Gastroesophageal sphincter (tissue), 4 donors: ENCODE data around the gene TENT5C. TPM values are rescaled to one million over a fixed set of nuclear protein-coding genes. Genes with fewer than 3 reads are reported as not detected.

ENCODE experiments used
- ATAC-seq: fragments of 150-250 bp; one replicate; pipeline ENCODE4 v1.9.1; 2016; ENCODE audit warnings: mild to moderate bottlenecking, moderate library complexity
- H3K27ac ChIP-seq, 4 donors: fragments of 200-600 bp; sonication (generic) in 3 of 4; 1 replicate in 3 of 4; 2 replicates in 1 of 4; pipeline ENCODE4 v1.5.1; 2016 to 2019
- H3K27me3 ChIP-seq: fragments of 200-600 bp; sonication (generic); one replicate; pipeline ENCODE4 v1.5.1; 2019
- H3K36me3 ChIP-seq, 2 donors: fragments of 200-600 bp; sonication (generic); one replicate each; pipeline ENCODE4 v1.5.1; 2019; ENCODE audit warnings: control low read depth in 1 of 2
- H3K4me1 ChIP-seq, 3 donors: fragments of 200-600 bp; sonication (generic); 1 replicate in 2 of 3; 2 replicates in 1 of 3; pipeline ENCODE4 v1.5.1; 2016 to 2019; ENCODE audit warnings: control low read depth in 2 of 3
- H3K4me3 ChIP-seq, 2 donors: fragments of 200-600 bp; sonication (generic); one replicate each; pipeline ENCODE4 v1.5.1; 2019; ENCODE audit warnings: mild to moderate bottlenecking in 1 of 2, moderate library complexity in 1 of 2
- H3K9me3 ChIP-seq, 3 donors: fragments of 200-600 bp; sonication (generic); one replicate each; pipeline ENCODE4 v1.5.1; 2017 to 2019; ENCODE audit warnings: control low read depth in 2 of 3
- CTCF ChIP-seq, 4 experiments: fragments of 200-600 bp in 2 of 4; fragments of 450-650 bp in 2 of 4; sonication (generic) in 1 of 4; IDR thresholded peaks; one replicate each; pipeline ENCODE4 v1.5.1; 2017 to 2019; ENCODE audit warnings: antibody characterized with exemption in 4 of 4, mild to moderate bottlenecking in 2 of 4, moderate library complexity in 2 of 4
- EP300 ChIP-seq: sonication (generic); formaldehyde crosslinking; IDR thresholded peaks from one replicate; pipeline ENCODE4 v1.6.1; 2017; ENCODE audit warnings: antibody characterized with exemption, mild to moderate bottlenecking
- POLR2A ChIP-seq, 2 donors: fragments of 450-650 bp; IDR thresholded peaks; one replicate each; pipeline ENCODE4 v1.6.1; 2017; ENCODE audit warnings: antibody characterized with exemption in 2 of 2, mild to moderate bottlenecking in 2 of 2, moderate library complexity in 1 of 2
- POLR2AphosphoS5 ChIP-seq: sonication (generic); formaldehyde crosslinking; IDR thresholded peaks from one replicate; pipeline ENCODE4 v1.6.1; 2017; ENCODE audit warnings: antibody characterized with exemption
- WGBS, 2 donors: methylation state at CpG; one replicate each; pipeline ENCODE4 v1.1.5; 2018; ENCODE audit warnings: low coverage in 1 of 2; 5-methylcytosine and 5-hydroxymethylcytosine counted together
- total RNA-seq, 4 donors: library from RNA; depleted of rRNA; stranded (reverse); fragments of >200 nt; gene quantifications; one replicate each; pipeline ENCODE4 v1.1.0, GENCODE V29; 2016

Gene TENT5C
- total RNA-seq, 4 donors from 2014 or later, result 1.5 to 6.1 (median 3.2) TPM

- ATAC-seq, result no peak
- Histone ChIP-seq H3K9me3 (no peaks in the 10 kb centered on the region), H3K27me3 (no peaks in the 10 kb centered on the region), H3K27ac (no peak overlapping the region), H3K4me1 (no peaks in the 10 kb centered on the region), H3K36me3 (no peaks in the 10 kb centered on the region), H3K4me3 (no peak overlapping the region)
- TF ChIP-seq EP300 (no peak), CTCF (IDR thresholded peaks at IDR 0.05) (no peak), POLR2AphosphoS5 (no peak), POLR2A (IDR thresholded peaks at IDR 0.05) (no peak)
- WGBS, 2 donors, result 83 to 98% methylated on average over 6 to 12 of the region's 12 CpGs
Measured at GRCh38 chr1:117646956-117647355, 41.1 kb downstream of the TENT5C start.

- H3K9me3 ChIP-seq, result no peaks in the 10 kb centered on the region
- ATAC-seq, result no peak
- 40 to 100% methylated on average over 2 of the region's 2 CpGs for WGBS, 2 donors
- no peaks in the 10 kb centered on the region for H3K4me1 ChIP-seq
- no peaks in the 10 kb centered on the region for H3K27me3 ChIP-seq
- no peak overlapping the region for H3K4me3 ChIP-seq
- H3K36me3 ChIP-seq, result no peaks in the 10 kb centered on the region
- TF ChIP-seq EP300, result no peak
- no peak for TF ChIP-seq CTCF (IDR thresholded peaks at IDR 0.05)
- no peak for TF ChIP-seq POLR2A (IDR thresholded peaks at IDR 0.05)
- no peak for TF ChIP-seq POLR2AphosphoS5
- H3K27ac ChIP-seq, result no peak overlapping the region
Measured at GRCh38 chr1:117648015-117648414, 42.2 kb downstream of the TENT5C start.

- H3K36me3 ChIP-seq, result no peaks in the 10 kb centered on the region
- no peak for ATAC-seq
- no peaks in the 10 kb centered on the region for H3K9me3 ChIP-seq
- WGBS, 2 donors, result 88 to 95% methylated on average over 5 to 6 of the region's 6 CpGs
- H3K27ac ChIP-seq, result no peak overlapping the region
- no peaks in the 10 kb centered on the region for H3K4me1 ChIP-seq
- TF ChIP-seq POLR2A (IDR thresholded peaks at IDR 0.05) (no peak), EP300 (no peak), POLR2AphosphoS5 (no peak), CTCF (IDR thresholded peaks at IDR 0.05) (no peak)
- no peaks in the 10 kb centered on the region for H3K27me3 ChIP-seq
- no peak overlapping the region for H3K4me3 ChIP-seq
Measured at GRCh38 chr1:117650840-117651568, 45.2 kb downstream of the TENT5C start.

- no peaks in the 10 kb centered on the region for H3K9me3 ChIP-seq
- no peak for ATAC-seq
- no peaks in the 10 kb centered on the region for H3K36me3 ChIP-seq
- TF ChIP-seq EP300 (no peak), CTCF (IDR thresholded peaks at IDR 0.05) (no peak), POLR2A (IDR thresholded peaks at IDR 0.05) (no peak)
- H3K27ac ChIP-seq, result no peak overlapping the region
- 93 to 97% methylated on average over 4 of the region's 4 CpGs for WGBS, 2 donors
- H3K4me1 ChIP-seq, result no peaks in the 10 kb centered on the region
- H3K27me3 ChIP-seq, result no peaks in the 10 kb centered on the region
- no peak overlapping the region for H3K4me3 ChIP-seq
Measured at GRCh38 chr1:117651616-117652015, 45.8 kb downstream of the TENT5C start.

- Histone ChIP-seq H3K27me3 (no peaks in the 10 kb centered on the region), H3K4me3 (no peak overlapping the region), H3K9me3 (no peaks in the 10 kb centered on the region), H3K4me1 (no peaks in the 10 kb centered on the region), H3K36me3 (no peaks in the 10 kb centered on the region), H3K27ac (no peak overlapping the region)
- TF ChIP-seq CTCF (IDR thresholded peaks at IDR 0.05) (no peak), POLR2A (IDR thresholded peaks at IDR 0.05) (no peak), POLR2AphosphoS5 (no peak), EP300 (no peak)
- ATAC-seq, result no peak
- 79 to 94% methylated on average over 2 of the region's 2 CpGs for WGBS, 2 donors
Measured at GRCh38 chr1:117652421-117652820, 46.6 kb downstream of the TENT5C start.
